ENCODE results near the gene TRIM54. TPM values are rescaled to one million over a fixed set of nuclear protein-coding genes. Genes with fewer than 3 reads are reported as not detected.

Gene TRIM54
- total RNA-seq, 4 donors from 2014 or later = not detected

DNA sequence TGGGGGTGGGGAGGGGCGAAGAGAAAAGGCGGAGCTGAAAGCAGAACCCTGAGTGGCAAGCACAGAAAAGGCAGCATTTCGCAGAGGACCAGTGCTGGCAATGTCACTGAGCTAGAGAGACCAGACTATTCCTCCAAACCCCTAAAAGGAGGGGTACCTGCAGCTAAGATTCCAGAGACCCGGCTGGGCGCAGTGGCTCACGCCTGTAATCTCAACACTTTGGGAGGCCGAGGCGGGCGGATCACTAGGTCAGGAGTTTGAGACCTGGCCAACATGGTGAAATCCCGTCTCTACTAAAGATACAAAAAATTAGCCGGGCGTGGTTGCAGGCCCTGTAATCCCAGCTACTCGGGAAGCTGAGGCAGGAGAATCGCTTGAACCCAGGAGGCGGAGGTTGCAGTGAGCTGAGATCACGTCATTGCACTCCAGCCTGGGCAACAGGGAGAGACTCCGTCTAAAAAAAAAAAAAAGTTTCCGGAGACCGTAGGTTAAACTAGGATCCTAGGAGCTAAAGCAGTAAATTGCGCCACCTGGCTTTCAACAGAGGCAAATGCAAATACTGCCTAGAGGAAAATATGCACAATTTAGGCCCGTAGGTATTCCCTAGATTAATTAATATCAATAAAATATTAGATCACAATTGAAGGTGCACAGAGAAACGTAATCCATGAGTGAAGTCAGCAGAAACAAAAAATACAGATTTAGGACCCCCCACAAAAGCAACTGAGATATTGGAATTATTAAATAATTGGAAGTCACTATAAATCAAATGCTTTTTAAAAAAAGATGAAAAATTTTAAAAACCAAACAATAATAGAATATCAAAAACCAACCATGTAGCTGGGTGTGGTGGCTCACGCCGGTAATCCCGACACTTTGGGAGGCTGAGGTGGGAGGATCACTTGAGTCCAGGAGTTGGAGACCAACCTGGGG, 21.1 kb downstream of the TRIM54 start:
- intact Hi-C loops (cut with DNase I; ENCODE audit: low total_unique reads) = no loop called here
- no peak for DNase-seq (ENCODE audit: low spot score in 2 of 2)
- TF ChIP-seq CTCF (IDR thresholded peaks at IDR 0.05) (peak in 1 of 3 donors; percentile 51), POLR2A (IDR thresholded peaks at IDR 0.05) (no peak)
- WGBS, 2 donors = 19 to 22% methylated on average over 25 of the region's 25 CpGs
- H3K4me3 ChIP-seq (ENCODE audit: low read depth, poor library complexity, severe bottlenecking) = no peak overlapping the region

DNA sequence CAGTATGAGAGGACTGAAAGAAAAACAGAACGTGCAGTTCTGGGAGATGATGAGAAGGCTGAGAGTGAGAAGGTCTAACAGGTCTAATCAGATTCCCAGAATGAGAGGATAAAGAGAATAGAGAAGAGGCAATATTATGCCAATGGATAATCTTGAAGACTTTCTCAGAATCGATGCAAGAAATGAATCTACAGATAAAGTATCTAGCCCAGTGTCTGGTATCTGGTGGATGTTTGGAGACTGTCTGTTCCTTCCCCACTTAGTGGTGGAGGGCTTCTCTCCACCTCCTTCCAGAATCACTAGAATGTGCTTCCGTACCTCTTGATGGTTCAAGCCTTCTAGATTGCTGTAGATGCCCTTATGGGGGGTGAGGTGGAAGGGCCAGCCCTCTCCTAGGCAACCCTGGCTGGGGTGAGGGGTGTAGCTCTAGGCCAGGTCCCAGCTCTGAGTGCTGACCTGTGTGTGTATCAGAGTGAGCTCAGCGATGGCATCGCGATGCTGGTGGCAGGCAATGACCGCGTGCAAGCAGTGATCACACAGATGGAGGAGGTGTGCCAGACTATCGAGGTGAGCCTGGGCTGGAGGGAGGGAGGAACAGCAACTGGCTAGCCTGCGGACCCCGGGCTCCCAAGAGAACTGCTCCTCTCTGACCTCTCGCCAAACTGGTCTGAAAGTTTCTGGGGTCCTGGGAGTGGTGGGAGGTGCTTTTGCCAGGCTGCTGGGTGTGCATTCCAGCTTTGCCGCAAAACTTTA, 22.4 kb downstream of the TRIM54 start:
- WGBS, 2 donors = 85 to 88% methylated on average over 13 of the region's 13 CpGs
- TF ChIP-seq CTCF (IDR thresholded peaks at IDR 0.05) = no peak
- intact Hi-C loops (cut with DNase I; ENCODE audit: low total_unique reads) = no loop called here
- no peak for DNase-seq (ENCODE audit: low spot score in 2 of 2)
- no peak overlapping the region for H3K4me3 ChIP-seq (ENCODE audit: low read depth, poor library complexity, severe bottlenecking)

DNA sequence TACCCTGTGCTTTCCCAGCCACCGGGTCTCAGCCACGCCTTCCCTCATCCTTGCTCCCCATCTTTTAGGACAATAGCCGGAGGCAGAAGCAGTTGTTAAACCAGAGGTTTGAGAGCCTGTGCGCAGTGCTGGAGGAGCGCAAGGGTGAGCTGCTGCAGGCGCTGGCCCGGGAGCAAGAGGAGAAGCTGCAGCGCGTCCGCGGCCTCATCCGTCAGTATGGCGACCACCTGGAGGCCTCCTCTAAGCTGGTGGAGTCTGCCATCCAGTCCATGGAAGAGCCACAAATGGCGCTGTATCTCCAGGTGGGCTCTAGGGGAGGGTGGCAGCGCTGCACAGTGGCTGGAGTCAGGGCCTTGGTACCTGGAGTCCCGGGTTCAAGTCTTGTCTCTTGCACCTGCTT, 23.3 kb downstream of the TRIM54 start:
- intact Hi-C loops (cut with DNase I; ENCODE audit: low total_unique reads) = no loop called here
- H3K4me3 ChIP-seq (ENCODE audit: low read depth, poor library complexity, severe bottlenecking) = no peak overlapping the region
- 85 to 90% methylated on average over 16 of the region's 16 CpGs for whole genome bisulfite sequencing, 2 donors
- TF ChIP-seq POLR2A (IDR thresholded peaks at IDR 0.05) (no peak), CTCF (IDR thresholded peaks at IDR 0.05) (no peak)
- no peak for DNase-seq (ENCODE audit: low spot score in 2 of 2)

- intact Hi-C loops (cut with DNase I; ENCODE audit: low total_unique reads) = no loop called here
- no peak for DNase-seq (ENCODE audit: low spot score in 2 of 2)
- no peak for TF ChIP-seq CTCF (IDR thresholded peaks at IDR 0.05)
- no peak for TF ChIP-seq POLR2A (IDR thresholded peaks at IDR 0.05)
- no peak overlapping the region for H3K4me3 ChIP-seq (ENCODE audit: low read depth, poor library complexity, severe bottlenecking)
- WGBS, 2 donors = 35 to 36% methylated on average over 26 of the region's 26 CpGs
Observed at GRCh38 chr2:27306136-27306535, 23.9 kb downstream of the TRIM54 start.

DNA sequence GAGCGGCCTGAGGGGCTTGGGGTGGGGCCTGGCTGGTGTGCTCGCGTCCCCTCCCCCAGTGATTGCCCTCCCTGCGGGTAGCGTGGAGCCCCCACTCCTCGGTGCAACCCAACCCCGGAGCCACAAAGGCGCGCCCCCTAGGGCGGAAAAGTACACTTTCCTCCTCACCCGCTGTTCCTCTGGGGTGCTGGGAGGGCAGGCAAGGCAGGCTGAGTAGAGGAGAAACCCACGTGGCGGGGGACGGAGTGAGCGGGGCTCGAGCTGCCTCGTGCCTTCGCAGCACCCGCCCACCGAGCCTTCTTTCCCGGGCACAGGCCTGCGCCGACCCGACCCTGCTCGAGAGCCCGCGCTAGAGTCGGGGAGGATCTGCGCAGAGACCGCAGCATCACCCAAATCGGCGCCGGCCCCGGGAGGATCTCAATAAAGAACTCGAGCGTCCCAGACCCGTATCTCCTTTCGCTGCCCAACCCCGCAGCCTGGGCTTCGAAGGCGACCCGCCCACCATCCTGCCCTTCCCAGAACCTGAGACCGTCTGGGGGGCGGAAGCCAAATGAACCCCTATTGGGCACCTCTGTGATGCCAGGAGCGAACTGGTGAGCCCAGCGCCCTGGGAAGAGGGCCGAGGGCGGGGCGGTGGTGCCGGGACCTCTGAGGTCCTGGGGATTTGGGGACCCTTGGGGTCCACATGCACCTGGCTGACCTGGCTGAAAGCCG, 24.5 kb downstream of the TRIM54 start:
- no peak overlapping the region for H3K4me3 ChIP-seq (ENCODE audit: low read depth, poor library complexity, severe bottlenecking)
- 5 to 6% methylated on average over 21 to 39 of the region's 51 CpGs for WGBS, 2 donors
- TF ChIP-seq POLR2A (IDR thresholded peaks at IDR 0.05) (no peak), CTCF (IDR thresholded peaks at IDR 0.05) (no peak)
- no peak for DNase-seq (ENCODE audit: low spot score in 2 of 2)
- intact Hi-C loops (cut with DNase I; ENCODE audit: low total_unique reads) = no loop called here

Measured in lower leg skin (tissue), 4 donors.